ENCODE results near the gene ARPC2. TPM values are rescaled to one million over a fixed set of nuclear protein-coding genes. Genes with fewer than 3 reads are reported as not detected.
A peak's percentile ranks its signal among the peaks of the same experiment; 100 is the strongest.

Gene ARPC2
- total RNA-seq, 2 experiments from 2014 or later, result 461 to 475 TPM

- intact Hi-C loops (cut with micrococcal nuclease), result loop anchor here (2.0 kb wide), 2 partner anchors 21 to 209 kb away; no protein-coding TSS in a partner anchor
- no peaks in the 10 kb centered on the region for H3K27me3 Mint-ChIP-seq (ENCODE audit: low read depth)
- CTCF ChIA-PET, result interaction anchor here (0.5 to 2.1 kb wide), 15 partner anchors 9 to 171 kb away, joined by 3 to 20 read pairs (median 4); partner anchors contain the start of genes CATIP and GPBAR1
- H3K27ac Mint-ChIP-seq, result no peak overlapping the region
- H3K36me3 Mint-ChIP-seq (ENCODE audit: low read depth), result no peaks in the 10 kb centered on the region
- H3K4me1 Mint-ChIP-seq (ENCODE audit: low read depth), result peaks cover 7% of the 10 kb centered on the region
- DNase-seq, result no peak
- no peak overlapping the region for H3K4me3 Mint-ChIP-seq
- H3K9me3 Mint-ChIP-seq, result no peaks in the 10 kb centered on the region
These were observed 29.5 kb upstream of the ARPC2 start for GRCh38 chr2:218187296-218188015.

GRCh38 chr2:218188528-218188927 is 28.5 kb upstream of the ARPC2 start:
- no peak for DNase-seq
- peaks cover 7% of the 10 kb centered on the region for H3K4me1 Mint-ChIP-seq (ENCODE audit: low read depth)
- H3K27ac Mint-ChIP-seq, result no peak overlapping the region
- CTCF ChIA-PET, result interaction anchor here (1.4 to 2.1 kb wide), 5 partner anchors 48 to 168 kb away, joined by 3 to 20 read pairs (median 6); partner anchors contain the start of gene CATIP
- H3K4me3 Mint-ChIP-seq, result no peak overlapping the region
- H3K9me3 Mint-ChIP-seq, result no peaks in the 10 kb centered on the region
- no peaks in the 10 kb centered on the region for H3K36me3 Mint-ChIP-seq (ENCODE audit: low read depth)
- H3K27me3 Mint-ChIP-seq (ENCODE audit: low read depth), result no peaks in the 10 kb centered on the region
- intact Hi-C loops (cut with micrococcal nuclease), result loop anchor here (2.0 kb wide), 1 partner anchor 20 kb away; no protein-coding TSS in a partner anchor

DNA sequence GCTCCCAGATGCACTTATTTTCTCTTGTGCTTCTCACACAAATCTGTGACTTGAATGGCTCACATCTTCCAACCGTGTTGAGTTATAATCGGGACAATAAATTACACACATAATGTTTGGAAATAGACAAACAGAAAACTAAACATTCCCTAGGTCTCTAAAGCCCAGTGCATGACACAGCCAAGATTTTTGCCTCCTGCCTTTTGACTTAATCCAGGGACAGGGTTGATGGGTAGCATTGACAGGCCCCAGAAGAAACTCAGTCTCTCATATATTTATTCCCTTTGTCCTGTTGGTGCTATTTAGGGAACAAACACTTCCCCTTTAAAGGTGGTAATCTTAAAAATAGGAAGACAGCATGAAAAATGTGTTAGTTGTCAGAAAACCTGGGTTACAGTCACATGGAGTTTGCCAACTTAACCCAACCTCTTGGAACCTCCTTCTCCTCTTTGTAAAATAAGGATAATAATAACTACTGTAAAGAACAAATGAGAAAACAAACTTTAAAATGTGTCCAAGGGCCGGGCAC is 24.0 kb upstream of the ARPC2 start:
- no peak for DNase-seq
- H3K27me3 Mint-ChIP-seq (ENCODE audit: low read depth), result peaks cover 2% of the 10 kb centered on the region
- CTCF ChIA-PET, result no interaction called here
- no peak overlapping the region for H3K27ac Mint-ChIP-seq
- H3K4me1 Mint-ChIP-seq (ENCODE audit: low read depth), result no peaks in the 10 kb centered on the region
- H3K9me3 Mint-ChIP-seq, result no peaks in the 10 kb centered on the region
- intact Hi-C loops (cut with micrococcal nuclease), result no loop called here
- no peaks in the 10 kb centered on the region for H3K36me3 Mint-ChIP-seq (ENCODE audit: low read depth)
- no peak overlapping the region for H3K4me3 Mint-ChIP-seq

GRCh38 chr2:218193701-218194100 is 23.3 kb upstream of the ARPC2 start:
- H3K9me3 Mint-ChIP-seq, result no peaks in the 10 kb centered on the region
- CTCF ChIA-PET, result no interaction called here

DNA sequence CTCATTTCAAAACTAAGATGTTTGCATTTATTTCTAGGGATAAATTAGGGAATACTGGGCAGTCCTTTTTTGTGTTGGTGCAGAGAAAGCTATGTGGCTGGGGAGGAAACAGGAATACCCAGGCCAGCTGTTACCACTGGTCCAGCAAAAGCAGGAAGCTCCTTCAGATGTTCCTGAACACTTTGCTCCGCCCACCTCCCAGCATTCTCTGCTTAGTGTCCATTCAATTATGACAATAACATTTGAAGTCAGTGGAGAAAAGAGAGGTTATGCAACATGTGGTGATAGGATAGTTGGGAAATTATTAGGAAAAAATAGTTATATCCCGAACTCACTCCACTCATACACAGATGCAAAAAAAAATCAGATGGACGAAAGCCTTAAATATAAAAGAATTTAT is 22.1 kb upstream of the ARPC2 start:
- CTCF ChIA-PET, result interaction anchor here (0.6 kb wide), 1 partner anchor 33 kb away, joined by 4 read pairs; no protein-coding TSS in a partner anchor
- intact Hi-C loops (cut with micrococcal nuclease), result no loop called here
- DNase-seq, result no peak
- Mint-ChIP-seq H3K9me3 (no peaks in the 10 kb centered on the region), H3K27ac (no peak overlapping the region), H3K4me3 (no peak overlapping the region), H3K27me3 (ENCODE audit: low read depth) (peaks cover 3% of the 10 kb centered on the region), H3K4me1 (ENCODE audit: low read depth) (no peaks in the 10 kb centered on the region), H3K36me3 (ENCODE audit: low read depth) (no peaks in the 10 kb centered on the region)

More at GRCh38 chr2:218193701-218194100, 23.3 kb upstream of the ARPC2 start:
- DNase-seq, result no peak
- intact Hi-C loops (cut with micrococcal nuclease), result no loop called here
- peaks cover 2% of the 10 kb centered on the region for H3K27me3 Mint-ChIP-seq (ENCODE audit: low read depth)
- H3K4me3 Mint-ChIP-seq, result no peak overlapping the region
- H3K4me1 Mint-ChIP-seq (ENCODE audit: low read depth), result no peaks in the 10 kb centered on the region
- H3K36me3 Mint-ChIP-seq (ENCODE audit: low read depth), result no peaks in the 10 kb centered on the region
- peak overlapping the region; percentile 19 for H3K27ac Mint-ChIP-seq

DNA sequence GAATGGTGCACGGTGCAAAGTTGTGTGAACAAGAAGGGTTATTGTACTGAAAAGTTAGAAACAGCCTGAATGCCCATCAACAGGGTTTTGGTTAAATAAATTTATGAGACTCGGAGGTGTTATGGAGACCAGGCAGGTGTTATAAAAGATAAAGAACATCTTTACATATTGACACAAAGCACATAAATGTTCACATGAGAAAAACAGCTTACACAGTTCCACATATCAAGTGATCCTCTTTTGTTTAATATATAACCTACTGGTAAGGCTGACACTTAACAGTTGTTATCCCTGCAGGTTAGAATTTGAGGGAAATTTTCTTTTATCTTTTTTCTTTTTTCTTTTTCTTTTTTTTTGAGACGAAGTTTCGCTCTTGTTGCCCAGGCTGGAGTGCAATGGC is 20.0 kb upstream of the ARPC2 start:
- Mint-ChIP-seq H3K27ac (no peak overlapping the region), H3K4me3 (no peak overlapping the region), H3K4me1 (ENCODE audit: low read depth) (no peaks in the 10 kb centered on the region), H3K27me3 (ENCODE audit: low read depth) (peaks cover 3% of the 10 kb centered on the region), H3K36me3 (ENCODE audit: low read depth) (no peaks in the 10 kb centered on the region), H3K9me3 (no peaks in the 10 kb centered on the region)
- no peak for DNase-seq
- CTCF ChIA-PET, result no interaction called here
- intact Hi-C loops (cut with micrococcal nuclease), result no loop called here

DNA sequence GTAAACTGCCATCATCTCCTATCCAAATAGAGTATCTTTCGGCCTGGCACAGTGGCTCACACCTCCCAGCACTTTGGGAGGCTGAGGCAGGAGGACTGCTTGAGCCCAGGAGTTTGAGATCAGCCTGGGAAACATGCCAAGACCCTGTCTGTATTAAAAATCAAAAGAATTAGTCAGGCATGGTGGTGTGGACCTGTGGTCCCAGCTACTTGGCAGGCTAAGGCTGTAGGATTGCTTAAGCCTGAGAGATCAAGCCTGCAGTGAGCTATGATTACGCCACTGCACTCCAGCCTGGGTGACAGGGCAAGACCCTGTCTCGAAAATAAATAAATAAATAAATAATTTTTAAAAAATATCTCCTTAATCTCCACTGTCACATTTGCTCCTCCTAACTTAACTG is 14.7 kb upstream of the ARPC2 start:
- Mint-ChIP-seq H3K36me3 (ENCODE audit: low read depth) (no peaks in the 10 kb centered on the region), H3K4me3 (no peak overlapping the region)
- CTCF ChIA-PET, result interaction anchor here (0.6 kb wide), 1 partner anchor 45 kb away, joined by 3 read pairs; no protein-coding TSS in a partner anchor

GRCh38 chr2:218209078-218209477 is 7.9 kb upstream of the ARPC2 start:
- Mint-ChIP-seq H3K4me3 (no peak overlapping the region), H3K36me3 (ENCODE audit: low read depth) (peaks cover 4% of the 10 kb centered on the region), H3K27me3 (ENCODE audit: low read depth) (no peaks in the 10 kb centered on the region), H3K4me1 (ENCODE audit: low read depth) (peaks cover 5% of the 10 kb centered on the region), H3K27ac (no peak overlapping the region), H3K9me3 (peaks cover 6% of the 10 kb centered on the region)
- intact Hi-C loops (cut with micrococcal nuclease), result loop anchor here (2.0 kb wide), 1 partner anchor 20 kb away; no protein-coding TSS in a partner anchor
- DNase-seq, result no peak
- CTCF ChIA-PET, result interaction anchor here (0.6 to 2.5 kb wide), 2 partner anchors 19 to 23 kb away, joined by 3 to 8 read pairs; no protein-coding TSS in a partner anchor

More for the DNA sequence above, 14.7 kb upstream of the ARPC2 start:
- Mint-ChIP-seq H3K27me3 (ENCODE audit: low read depth) (peaks cover 3% of the 10 kb centered on the region), H3K27ac (no peak overlapping the region), H3K9me3 (no peaks in the 10 kb centered on the region), H3K4me1 (ENCODE audit: low read depth) (no peaks in the 10 kb centered on the region)
- intact Hi-C loops (cut with micrococcal nuclease), result no loop called here
- no peak for DNase-seq

GRCh38 chr2:218214116-218214515 is 2.9 kb upstream of the ARPC2 start:
- H3K36me3 Mint-ChIP-seq (ENCODE audit: low read depth), result peaks cover 20% of the 10 kb centered on the region
- no peak overlapping the region for H3K27ac Mint-ChIP-seq
- CTCF ChIA-PET, result no interaction called here

GRCh38 chr2:218216336-218216673 is 684 bp upstream of the ARPC2 start:
- H3K27ac Mint-ChIP-seq, result peak overlapping the region; percentile 88
- intact Hi-C loops (cut with micrococcal nuclease), result loop anchor here (2.0 to 5.0 kb wide), 4 partner anchors 441 to 960 kb away; partner anchors contain the start of genes BCS1L, CNPPD1 and ZNF142
- CTCF ChIA-PET, result interaction anchor here (0.6 to 1.9 kb wide), 7 partner anchors 13 to 186 kb away, joined by 3 to 11 read pairs (median 4); partner anchors contain the start of genes AAMP and PNKD
- H3K27me3 Mint-ChIP-seq (ENCODE audit: low read depth), result no peaks in the 10 kb centered on the region
- peaks cover 34% of the 10 kb centered on the region for H3K36me3 Mint-ChIP-seq (ENCODE audit: low read depth)
- H3K4me3 Mint-ChIP-seq, result peak overlapping the region; percentile 78
- DNase-seq, result no peak
- H3K4me1 Mint-ChIP-seq (ENCODE audit: low read depth), result peaks cover 24% of the 10 kb centered on the region
- no peaks in the 10 kb centered on the region for H3K9me3 Mint-ChIP-seq

More at GRCh38 chr2:218214116-218214515, 2.9 kb upstream of the ARPC2 start:
- intact Hi-C loops (cut with micrococcal nuclease), result no loop called here
- no peak for DNase-seq
- H3K27me3 Mint-ChIP-seq (ENCODE audit: low read depth), result no peaks in the 10 kb centered on the region
- H3K4me3 Mint-ChIP-seq, result no peak overlapping the region
- peaks cover 6% of the 10 kb centered on the region for H3K9me3 Mint-ChIP-seq
- peaks cover 10% of the 10 kb centered on the region for H3K4me1 Mint-ChIP-seq (ENCODE audit: low read depth)

- H3K4me3 Mint-ChIP-seq, result peak overlapping the region; percentile 78
These were observed 625 bp downstream of the ARPC2 start for GRCh38 chr2:218217360-218218267.

More at GRCh38 chr2:218217360-218218267, 625 bp downstream of the ARPC2 start:
- CTCF ChIA-PET, result interaction anchor here (1.1 to 4.2 kb wide), 4 partner anchors 11 to 40 kb away, joined by 4 to 36 read pairs (median 8); no protein-coding TSS in a partner anchor
- H3K36me3 Mint-ChIP-seq (ENCODE audit: low read depth), result peaks cover 39% of the 10 kb centered on the region
- H3K9me3 Mint-ChIP-seq, result no peaks in the 10 kb centered on the region
- H3K27ac Mint-ChIP-seq, result peak overlapping the region; percentile 88
- H3K4me1 Mint-ChIP-seq (ENCODE audit: low read depth), result peaks cover 37% of the 10 kb centered on the region
- no peaks in the 10 kb centered on the region for H3K27me3 Mint-ChIP-seq (ENCODE audit: low read depth)
- intact Hi-C loops (cut with micrococcal nuclease), result loop anchor here (1.0 to 5.0 kb wide), 11 partner anchors 12 to 959 kb away; partner anchors contain the start of genes AAMP, BCS1L, CNOT9 and CNPPD1
- DNase-seq, result peak; percentile 82
